Effector memory CD8-positive, alpha-beta T cell (primary cell): ENCODE measurements around the gene ARHGAP35.
A peak's percentile ranks its signal among the peaks of the same experiment; 100 is the strongest.
"Not testable (repeated sequence)": the region's sequence is repeated elsewhere in the genome, so short reads cannot be mapped to it uniquely, and the experiment has no call there.

Experiments
- ATAC-seq: fragments of 150-1000 bp; cut with Tn5 transposase; replicated peaks from 2 replicates; pipeline ENCODE4 v1.10.0; 2021; ENCODE audit warnings: mild to moderate bottlenecking, moderate library complexity
- DNase-seq, 3 experiments: peaks; one replicate each; pipeline ENCODE4 v3.0.0; 2021
- H3K27ac Mint-ChIP-seq, 2 donors: one replicate each; pipeline ENCODE4 v1.8.0; 2022; ENCODE audit warnings: mild to moderate bottlenecking in 2 of 2, mixed read lengths in 2 of 2, moderate library complexity in 2 of 2
- H3K27me3 Mint-ChIP-seq, 2 donors: one replicate each; pipeline ENCODE4 v1.8.0; 2022; ENCODE audit warnings: mixed read lengths in 2 of 2
- H3K36me3 Mint-ChIP-seq: one replicate; pipeline ENCODE4 v1.8.0; 2022; ENCODE audit warnings: mild to moderate bottlenecking, moderate library complexity, mixed read lengths; ENCODE audit not compliant: insufficient read depth
- H3K4me1 Mint-ChIP-seq, 2 donors: one replicate each; pipeline ENCODE4 v1.8.0; 2022; ENCODE audit warnings: low read depth in 2 of 2, mixed read lengths in 2 of 2
- H3K4me3 Mint-ChIP-seq, 2 donors: one replicate each; pipeline ENCODE4 v1.8.0; 2022; ENCODE audit warnings: mild to moderate bottlenecking in 2 of 2, mixed read lengths in 2 of 2, moderate library complexity in 2 of 2
- H3K9me3 Mint-ChIP-seq, 2 donors: one replicate each; pipeline ENCODE4 v1.8.0; 2022; ENCODE audit warnings: mixed read lengths in 2 of 2
- total RNA-seq, 9 experiments: gene quantifications; one replicate each; lab custom pipeline; 2026; lab: John Stamatoyannopoulos, UW

Gene ARHGAP35
- total RNA-seq: 56.9 to 306 (median 157) reads per million in 9 experiments

- H3K27ac Mint-ChIP-seq: peak within 1 kb of the TSS; percentile 77 to 88
- peaks cover 11 to 16% of the 10 kb centered on the region in 2 donors for H3K4me1 Mint-ChIP-seq
- no peaks in the 10 kb centered on the region for H3K27me3 Mint-ChIP-seq
- ATAC-seq: peak; percentile 56
- H3K9me3 Mint-ChIP-seq: no peaks in the 10 kb centered on the region
- peaks cover 14% of the 10 kb centered on the region for H3K36me3 Mint-ChIP-seq
- H3K4me3 Mint-ChIP-seq: no peak within 1 kb of the TSS
- peak in 2 of 3 experiments; percentile 44 to 47 for DNase-seq
Observed at GRCh38 chr19:46860846-46861690, at the start of gene ARHGAP35. Gene ARHGAP35 (plus strand): TSS chr19:46860997. CDS start chr19:46918676, 57,679 bp downstream.

- H3K36me3 Mint-ChIP-seq: peaks cover 4% of the 10 kb centered on the region
- no peaks in the 10 kb centered on the region for H3K4me1 Mint-ChIP-seq
- H3K9me3 Mint-ChIP-seq: no peaks in the 10 kb centered on the region
- ATAC-seq (no peak), DNase-seq (no peak)
- H3K4me3 Mint-ChIP-seq: no peak overlapping the region
- no peak overlapping the region for H3K27ac Mint-ChIP-seq
- no peaks in the 10 kb centered on the region for H3K27me3 Mint-ChIP-seq
Observed at GRCh38 chr19:46812977-46813838, 47.6 kb upstream of the ARHGAP35 start.

- Mint-ChIP-seq H3K4me3 (no peak overlapping the region), H3K36me3 (peaks cover 4% of the 10 kb centered on the region), H3K4me1 (peaks cover 0 to 1% of the 10 kb centered on the region in 2 donors), H3K27ac (no peak overlapping the region), H3K9me3 (no peaks in the 10 kb centered on the region), H3K27me3 (no peaks in the 10 kb centered on the region)
- ATAC-seq (no peak), DNase-seq (no peak)
Observed at GRCh38 chr19:46813839-46814358, 46.9 kb upstream of the ARHGAP35 start.

- H3K9me3 Mint-ChIP-seq: no peaks in the 10 kb centered on the region
- DNase-seq: no peak
- peaks cover 11 to 16% of the 10 kb centered on the region in 2 donors for H3K4me1 Mint-ChIP-seq
- H3K27me3 Mint-ChIP-seq: no peaks in the 10 kb centered on the region
- no peak overlapping the region for H3K4me3 Mint-ChIP-seq
- no peaks in the 10 kb centered on the region for H3K36me3 Mint-ChIP-seq
- H3K27ac Mint-ChIP-seq: no peak overlapping the region
- no peak for ATAC-seq
Observed at GRCh38 chr19:46815833-46816627, 44.8 kb upstream of the ARHGAP35 start.

GRCh38 chr19:46818812-46819211 lies 42.0 kb upstream of the ARHGAP35 start:
- H3K4me1 Mint-ChIP-seq: peaks cover 13 to 26% of the 10 kb centered on the region in 2 donors
- H3K9me3 Mint-ChIP-seq: no peaks in the 10 kb centered on the region
- DNase-seq (no peak), ATAC-seq (no peak)
- H3K27me3 Mint-ChIP-seq: no peaks in the 10 kb centered on the region
- no peak overlapping the region for H3K27ac Mint-ChIP-seq
- H3K4me3 Mint-ChIP-seq: no peak overlapping the region
- no peaks in the 10 kb centered on the region for H3K36me3 Mint-ChIP-seq

- no peaks in the 10 kb centered on the region for H3K9me3 Mint-ChIP-seq
- H3K36me3 Mint-ChIP-seq: peaks cover 3% of the 10 kb centered on the region
- ATAC-seq: peak; percentile 90
- H3K27me3 Mint-ChIP-seq: no peaks in the 10 kb centered on the region
- H3K4me3 Mint-ChIP-seq: peak overlapping the region; percentile 31 to 42
- peaks cover 24 to 34% of the 10 kb centered on the region in 2 donors for H3K4me1 Mint-ChIP-seq
- peak; percentile 42 to 56 (median 48) for DNase-seq
- peak overlapping the region; percentile 75 to 84 for H3K27ac Mint-ChIP-seq
Observed at GRCh38 chr19:46821512-46822409, 39.0 kb upstream of the ARHGAP35 start.

GRCh38 chr19:46822410-46822787 lies 38.4 kb upstream of the ARHGAP35 start:
- not testable (repeated sequence) for DNase-seq, H3K27me3 Mint-ChIP-seq, ATAC-seq, H3K9me3 Mint-ChIP-seq, H3K36me3 Mint-ChIP-seq
- Mint-ChIP-seq H3K4me3 (peak overlapping the region in 1 of 2 donors; percentile 42), H3K27ac (peak overlapping the region; percentile 75 to 84), H3K4me1 (peaks cover 24 to 34% of the 10 kb centered on the region in 2 donors)

GRCh38 chr19:46823049-46823448 lies 37.7 kb upstream of the ARHGAP35 start:
- Mint-ChIP-seq H3K27ac (no peak overlapping the region), H3K27me3 (no peaks in the 10 kb centered on the region), H3K9me3 (no peaks in the 10 kb centered on the region), H3K4me3 (no peak overlapping the region), H3K4me1 (peaks cover 24 to 34% of the 10 kb centered on the region in 2 donors), H3K36me3 (peaks cover 3% of the 10 kb centered on the region)
- DNase-seq (no peak), ATAC-seq (no peak)

GRCh38 chr19:46824890-46825730 lies 35.7 kb upstream of the ARHGAP35 start:
- Mint-ChIP-seq H3K36me3 (peaks cover 3% of the 10 kb centered on the region), H3K9me3 (no peaks in the 10 kb centered on the region), H3K27me3 (no peaks in the 10 kb centered on the region), H3K4me1 (peaks cover 20 to 22% of the 10 kb centered on the region in 2 donors), H3K27ac (peak overlapping the region; percentile 61 to 95), H3K4me3 (peak overlapping the region; percentile 35 to 65)
- DNase-seq: no peak
- ATAC-seq: peak; percentile 20

GRCh38 chr19:46825731-46826055 lies 35.1 kb upstream of the ARHGAP35 start:
- no peaks in the 10 kb centered on the region for H3K9me3 Mint-ChIP-seq
- H3K4me1 Mint-ChIP-seq: peaks cover 17 to 20% of the 10 kb centered on the region in 2 donors
- peaks cover 3% of the 10 kb centered on the region for H3K36me3 Mint-ChIP-seq
- ATAC-seq (no peak), DNase-seq (no peak)
- H3K27ac Mint-ChIP-seq: peak overlapping the region; percentile 61 to 95
- peaks cover 0 to 1% of the 10 kb centered on the region in 2 donors for H3K27me3 Mint-ChIP-seq
- H3K4me3 Mint-ChIP-seq: no peak overlapping the region

- Mint-ChIP-seq H3K27me3 (peaks cover 0 to 8% of the 10 kb centered on the region in 2 donors), H3K36me3 (peaks cover 3% of the 10 kb centered on the region), H3K27ac (no peak overlapping the region), H3K4me3 (no peak overlapping the region), H3K4me1 (peaks cover 8 to 11% of the 10 kb centered on the region in 2 donors), H3K9me3 (no peaks in the 10 kb centered on the region)
- DNase-seq (no peak), ATAC-seq (no peak)
Observed at GRCh38 chr19:46828484-46828883, 32.3 kb upstream of the ARHGAP35 start.
